Calu3 (cell line): ENCODE data around the gene PPM1G. TPM values are rescaled to one million over a fixed set of nuclear protein-coding genes. Genes with fewer than 3 reads are reported as not detected.

Experiments
- BruUV-seq: library from RNA; stranded (reverse); fragments of 400-500 nt; replicated peaks from 2 replicates; lab custom pipeline; 2021; lab: Mats Ljungman, UMichigan
- CTCF ChIA-PET: fragments of 300-600 bp; sonication (Branson Sonifier 250); formaldehyde crosslinking; loops from one replicate; lab custom pipeline; 2022; ENCODE audit warnings: antibody characterized with exemption; lab: Charles Lee
- DNase-seq: peaks from one replicate; pipeline ENCODE4 v3.0.0; 2022
- H3K27ac Mint-ChIP-seq: one replicate; pipeline ENCODE4 v1.8.0; 2022; ENCODE audit warnings: mixed read lengths; ENCODE audit not compliant: unreplicated experiment
- H3K27me3 Mint-ChIP-seq: one replicate; pipeline ENCODE4 v1.8.0; 2022; ENCODE audit warnings: mixed read lengths; ENCODE audit not compliant: unreplicated experiment
- H3K36me3 Mint-ChIP-seq: one replicate; pipeline ENCODE4 v1.8.0; 2022; ENCODE audit warnings: mild to moderate bottlenecking, moderate library complexity, mixed read lengths; ENCODE audit not compliant: insufficient read depth, unreplicated experiment
- H3K4me1 Mint-ChIP-seq: one replicate; pipeline ENCODE4 v1.8.0; 2022; ENCODE audit warnings: mild to moderate bottlenecking, low read depth, mixed read lengths; ENCODE audit not compliant: unreplicated experiment
- H3K4me3 Mint-ChIP-seq: one replicate; pipeline ENCODE4 v1.8.0; 2022; ENCODE audit warnings: mild to moderate bottlenecking, low read depth, moderate library complexity, mixed read lengths; ENCODE audit not compliant: unreplicated experiment
- H3K9me3 Mint-ChIP-seq: one replicate; pipeline ENCODE4 v1.8.0; 2022; ENCODE audit warnings: low read depth, mixed read lengths; ENCODE audit not compliant: unreplicated experiment
- intact Hi-C: fragments of 100-400 bp; cut with micrococcal nuclease; formaldehyde crosslinking; loops from one replicate; pipeline ENCODE4 v1.10.0; 2022; ENCODE audit not compliant: unreplicated experiment
- total RNA-seq: library from RNA; stranded (reverse); gene quantifications from 2 replicates; pipeline ENCODE4 v1.2.3, GENCODE V29; 2022
- TF ChIP-seq, protein P1 (sequence below): fragments of 200-600 bp; IDR thresholded peaks from one replicate; pipeline ENCODE4 v1.8.0; 2022; ENCODE audit warnings: antibody characterized with exemption; ENCODE audit not compliant: unreplicated experiment

The PPM1G gene
- total RNA-seq, 1 experiment from 2014 or later: 118 TPM

DNA sequence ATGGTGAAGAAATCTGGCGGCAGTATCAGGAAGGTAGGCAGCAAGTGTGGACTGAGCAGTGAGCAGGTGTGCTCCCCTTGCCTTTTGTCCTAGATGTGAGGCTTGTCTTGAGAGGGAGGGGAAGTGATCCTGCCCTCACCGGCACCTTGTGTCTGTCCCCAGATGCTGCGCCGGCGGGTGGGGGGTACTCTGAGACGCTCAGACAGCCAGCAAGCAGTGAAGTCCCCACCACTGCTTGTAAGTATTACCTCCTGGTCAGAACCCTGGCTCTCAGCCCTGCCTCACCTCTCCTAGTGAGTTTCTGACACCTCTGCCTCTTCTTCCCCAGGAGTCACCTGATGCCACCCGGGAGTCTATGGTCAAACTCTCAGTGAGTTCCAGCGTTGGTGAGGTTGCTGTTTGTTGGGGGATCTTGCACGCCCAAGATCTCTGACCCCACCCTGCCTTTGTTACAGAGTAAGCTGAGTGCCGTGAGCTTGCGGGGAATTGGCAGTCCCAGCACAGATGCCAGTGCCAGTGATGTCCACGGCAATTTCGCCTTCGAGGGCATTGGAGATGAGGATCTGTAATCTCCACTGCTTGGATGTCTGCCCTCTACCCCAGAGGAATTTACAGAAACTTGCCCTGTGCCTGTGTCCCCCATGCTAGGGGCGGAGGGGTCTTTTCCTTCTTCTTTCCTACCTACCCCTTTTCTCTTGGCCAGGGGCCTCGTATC lies 33.1 kb downstream of the PPM1G start:
- BruUV-seq: TSS peak; percentile 1
- CTCF ChIA-PET: no interaction called here
- no peak for DNase-seq
- Mint-ChIP-seq H3K9me3 (no peaks in the 10 kb centered on the region), H3K4me1 (peaks cover 15% of the 10 kb centered on the region), H3K27me3 (no peaks in the 10 kb centered on the region), H3K36me3 (peaks cover 70% of the 10 kb centered on the region), H3K4me3 (no peak overlapping the region), H3K27ac (peak overlapping the region; percentile 58)
- intact Hi-C loops: no loop called here
- TF ChIP-seq, protein P1, sequence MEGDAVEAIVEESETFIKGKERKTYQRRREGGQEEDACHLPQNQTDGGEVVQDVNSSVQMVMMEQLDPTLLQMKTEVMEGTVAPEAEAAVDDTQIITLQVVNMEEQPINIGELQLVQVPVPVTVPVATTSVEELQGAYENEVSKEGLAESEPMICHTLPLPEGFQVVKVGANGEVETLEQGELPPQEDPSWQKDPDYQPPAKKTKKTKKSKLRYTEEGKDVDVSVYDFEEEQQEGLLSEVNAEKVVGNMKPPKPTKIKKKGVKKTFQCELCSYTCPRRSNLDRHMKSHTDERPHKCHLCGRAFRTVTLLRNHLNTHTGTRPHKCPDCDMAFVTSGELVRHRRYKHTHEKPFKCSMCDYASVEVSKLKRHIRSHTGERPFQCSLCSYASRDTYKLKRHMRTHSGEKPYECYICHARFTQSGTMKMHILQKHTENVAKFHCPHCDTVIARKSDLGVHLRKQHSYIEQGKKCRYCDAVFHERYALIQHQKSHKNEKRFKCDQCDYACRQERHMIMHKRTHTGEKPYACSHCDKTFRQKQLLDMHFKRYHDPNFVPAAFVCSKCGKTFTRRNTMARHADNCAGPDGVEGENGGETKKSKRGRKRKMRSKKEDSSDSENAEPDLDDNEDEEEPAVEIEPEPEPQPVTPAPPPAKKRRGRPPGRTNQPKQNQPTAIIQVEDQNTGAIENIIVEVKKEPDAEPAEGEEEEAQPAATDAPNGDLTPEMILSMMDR: no peak

DNA sequence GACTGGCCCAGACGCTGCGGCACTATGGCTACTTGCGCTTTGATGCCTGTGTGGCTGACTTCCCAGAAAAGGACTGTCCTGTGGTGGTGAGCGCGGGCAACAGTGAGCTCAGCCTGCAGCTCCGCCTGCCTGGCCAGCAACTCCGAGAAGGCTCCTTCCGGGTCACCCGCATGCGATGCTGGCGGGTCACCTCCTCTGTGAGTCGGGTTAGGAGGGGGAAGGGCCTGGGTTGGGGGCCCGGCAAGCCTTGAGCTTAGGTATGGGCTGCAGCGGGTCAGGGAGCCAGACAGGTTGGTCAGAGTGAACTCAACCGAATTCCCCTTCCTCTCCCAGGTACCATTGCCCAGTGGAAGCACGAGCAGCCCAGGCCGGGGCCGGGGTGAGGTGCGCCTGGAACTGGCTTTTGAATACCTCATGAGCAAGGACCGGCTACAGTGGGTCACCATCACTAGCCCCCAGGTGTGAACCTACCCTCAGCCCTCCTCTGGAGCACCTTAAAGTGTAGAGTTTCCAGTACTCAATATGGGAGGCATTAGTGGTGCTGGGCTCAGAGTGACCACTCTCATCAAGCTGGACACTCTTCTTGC lies 33.8 kb downstream of the PPM1G start:
- no peak overlapping the region for H3K4me3 Mint-ChIP-seq
- no peak for DNase-seq
- no peaks in the 10 kb centered on the region for H3K27me3 Mint-ChIP-seq
- no peaks in the 10 kb centered on the region for H3K9me3 Mint-ChIP-seq
- H3K27ac Mint-ChIP-seq: no peak overlapping the region
- CTCF ChIA-PET: no interaction called here
- intact Hi-C loops: no loop called here
- peaks cover 15% of the 10 kb centered on the region for H3K4me1 Mint-ChIP-seq
- peaks cover 70% of the 10 kb centered on the region for H3K36me3 Mint-ChIP-seq
- TF ChIP-seq, protein P1: no peak
- BruUV-seq: no TSS peak

DNA sequence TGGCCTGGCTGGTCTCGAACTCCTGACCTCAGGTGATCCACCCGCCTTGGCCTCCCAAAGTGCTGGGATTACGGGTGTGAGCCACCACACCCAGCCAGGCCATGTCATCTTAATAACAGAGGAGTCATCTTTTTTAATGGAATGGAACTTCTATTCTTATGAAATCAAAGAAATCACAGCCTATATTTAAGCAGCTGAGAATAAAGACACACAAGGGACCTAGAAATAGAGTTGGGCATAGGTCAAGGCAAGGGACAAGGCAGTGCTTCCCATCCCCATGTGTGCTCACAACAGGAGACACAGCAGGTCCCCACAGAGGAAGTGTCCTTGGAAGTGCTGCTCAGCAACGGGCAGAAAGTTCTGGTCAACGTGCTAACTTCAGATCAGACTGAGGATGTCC lies 35.8 kb downstream of the PPM1G start:
- BruUV-seq: no TSS peak
- H3K36me3 Mint-ChIP-seq: peaks cover 68% of the 10 kb centered on the region
- H3K27me3 Mint-ChIP-seq: no peaks in the 10 kb centered on the region
- peaks cover 12% of the 10 kb centered on the region for H3K4me1 Mint-ChIP-seq
- intact Hi-C loops: no loop called here
- CTCF ChIA-PET: no interaction called here
- TF ChIP-seq, protein P1: no peak
- no peak for DNase-seq
- no peak overlapping the region for H3K4me3 Mint-ChIP-seq
- no peak overlapping the region for H3K27ac Mint-ChIP-seq
- H3K9me3 Mint-ChIP-seq: no peaks in the 10 kb centered on the region

DNA sequence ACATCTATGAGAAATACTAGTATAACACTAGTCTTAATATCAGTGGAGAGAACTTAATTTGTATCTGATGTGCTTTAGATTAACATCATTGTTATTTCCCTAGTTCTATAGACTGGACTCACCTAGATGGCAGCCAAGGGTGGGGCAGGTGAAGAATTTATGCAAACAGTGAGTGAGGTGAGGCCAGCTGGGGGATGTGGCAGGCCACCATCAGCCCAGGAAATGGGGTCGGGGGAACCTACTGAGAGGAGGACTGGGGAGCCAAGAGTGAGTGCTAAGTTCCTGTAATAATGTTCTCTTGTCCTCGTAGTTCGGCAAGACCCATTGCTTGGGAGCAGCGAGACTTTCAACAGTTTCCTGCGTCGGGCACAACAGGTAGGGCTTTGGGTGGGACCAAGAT lies 36.5 kb downstream of the PPM1G start:
- CTCF ChIA-PET: no interaction called here
- peak overlapping the region; percentile 63 for H3K27ac Mint-ChIP-seq
- intact Hi-C loops: no loop called here
- no TSS peak for BruUV-seq
- H3K36me3 Mint-ChIP-seq: peaks cover 68% of the 10 kb centered on the region
- TF ChIP-seq, protein P1: no peak
- H3K9me3 Mint-ChIP-seq: no peaks in the 10 kb centered on the region
- peaks cover 17% of the 10 kb centered on the region for H3K4me1 Mint-ChIP-seq
- DNase-seq: no peak
- no peaks in the 10 kb centered on the region for H3K27me3 Mint-ChIP-seq
- no peak overlapping the region for H3K4me3 Mint-ChIP-seq
